Measurements from ENCODE around the gene CARD11.

CARD11 gene

DNA sequence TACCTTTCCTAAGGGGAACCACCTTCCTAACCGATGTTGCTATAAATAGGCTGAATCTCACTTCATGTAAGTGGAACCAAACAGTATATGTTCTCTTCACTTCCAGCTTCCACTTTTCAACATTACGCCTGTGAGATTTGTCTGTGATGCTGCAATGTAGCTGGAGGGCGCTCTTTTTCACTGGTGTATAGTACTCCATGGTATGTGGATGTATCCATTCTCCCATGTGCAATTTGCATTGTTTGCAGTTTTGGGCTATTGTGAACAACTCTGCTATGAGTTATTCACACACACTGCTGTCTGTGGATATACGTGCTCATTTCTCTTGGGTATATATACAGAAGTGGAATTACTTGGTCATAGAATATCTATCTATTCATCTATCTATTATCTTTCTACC is 123.6 kb downstream of the CARD11 start:
- no peak for DNase-seq (ENCODE audit: extremely low read depth, low read depth)
- TF ChIP-seq CTCF (IDR thresholded peaks at IDR 0.05; ENCODE audit: low read depth, low read length): no peak

- no peak for TF ChIP-seq CTCF (IDR thresholded peaks at IDR 0.05; ENCODE audit: low read depth, low read length)
- no peak for DNase-seq (ENCODE audit: extremely low read depth, low read depth)
Measured at GRCh38 chr7:2919256-2919655, 124.4 kb downstream of the CARD11 start.

- TF ChIP-seq CTCF (IDR thresholded peaks at IDR 0.05; ENCODE audit: low read depth, low read length): no peak
- DNase-seq (ENCODE audit: extremely low read depth, low read depth): no peak
Measured at GRCh38 chr7:2918406-2918805, 125.3 kb downstream of the CARD11 start.

GRCh38 chr7:2915023-2915422 is 128.6 kb downstream of the CARD11 start:
- TF ChIP-seq CTCF (IDR thresholded peaks at IDR 0.05; ENCODE audit: low read depth, low read length): no peak
- no peak for DNase-seq (ENCODE audit: extremely low read depth, low read depth)

GRCh38 chr7:2913760-2914387 is 129.8 kb downstream of the CARD11 start:
- no peak for DNase-seq (ENCODE audit: extremely low read depth, low read depth)
- TF ChIP-seq CTCF (IDR thresholded peaks at IDR 0.05; ENCODE audit: low read depth, low read length): no peak

DNA sequence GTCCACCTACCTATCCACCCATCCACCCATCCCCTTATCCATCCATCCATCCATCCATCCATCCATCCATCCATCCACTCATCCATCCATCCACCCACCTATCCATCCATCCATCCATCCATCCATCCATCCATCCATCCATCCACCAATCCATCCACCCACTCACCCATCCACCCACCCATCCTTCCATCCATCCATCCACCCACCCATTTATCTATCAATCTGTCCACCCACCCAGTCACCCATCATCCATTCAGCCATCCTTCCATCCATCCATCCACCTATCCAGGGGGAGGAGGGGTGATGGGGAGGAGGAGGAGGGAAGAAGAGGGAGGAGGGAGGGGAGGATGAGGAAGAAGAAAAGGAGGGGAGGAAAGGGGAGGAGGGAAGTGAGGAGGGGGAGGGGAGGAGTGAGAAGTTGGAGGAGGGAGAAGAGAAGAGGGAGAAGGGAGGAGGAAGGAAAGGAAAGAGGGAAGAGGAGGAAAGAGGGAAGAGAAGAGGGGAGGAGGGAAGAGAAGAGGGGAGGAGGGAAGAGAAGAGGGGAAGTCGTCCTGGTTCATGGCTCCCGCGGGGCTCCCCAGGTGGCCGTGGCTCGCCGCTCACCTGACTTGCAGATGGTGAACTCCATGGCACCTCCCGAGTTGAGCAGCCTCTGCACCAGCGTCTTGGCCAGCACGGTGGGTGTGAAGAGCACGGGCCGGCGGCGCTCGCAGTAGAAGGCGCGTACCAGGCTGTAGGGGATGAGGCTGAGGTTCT is 130.8 kb downstream of the CARD11 start:
- TF ChIP-seq CTCF (IDR thresholded peaks at IDR 0.05; ENCODE audit: low read depth, low read length): no peak
- DNase-seq (ENCODE audit: extremely low read depth, low read depth): no peak

- TF ChIP-seq CTCF (IDR thresholded peaks at IDR 0.05; ENCODE audit: low read depth, low read length): no peak
- no peak for DNase-seq (ENCODE audit: extremely low read depth, low read depth)
Measured at GRCh38 chr7:2911466-2911865, 132.2 kb downstream of the CARD11 start.

Measured in AG09319 (cell line).